Stimulated activated CD4-positive, alpha-beta T cell treated with anti-CD3 and anti-CD28 coated beads, TNF-alpha, amount 100 ng/mL, for 48 hours (primary cell): ENCODE data around the gene GNMT.
A peak's percentile ranks its signal among the peaks of the same experiment; 100 is the strongest.
"Not testable (repeated sequence)": the region's sequence is repeated elsewhere in the genome, so short reads cannot be mapped to it uniquely, and the experiment has no call there.

Experiments used
- DNase-seq, 3 donors: peaks; one replicate each; pipeline ENCODE4 v3.0.0-alpha.2; 2020; ENCODE audit warnings: low read depth in 3 of 3

Gene GNMT

DNA sequence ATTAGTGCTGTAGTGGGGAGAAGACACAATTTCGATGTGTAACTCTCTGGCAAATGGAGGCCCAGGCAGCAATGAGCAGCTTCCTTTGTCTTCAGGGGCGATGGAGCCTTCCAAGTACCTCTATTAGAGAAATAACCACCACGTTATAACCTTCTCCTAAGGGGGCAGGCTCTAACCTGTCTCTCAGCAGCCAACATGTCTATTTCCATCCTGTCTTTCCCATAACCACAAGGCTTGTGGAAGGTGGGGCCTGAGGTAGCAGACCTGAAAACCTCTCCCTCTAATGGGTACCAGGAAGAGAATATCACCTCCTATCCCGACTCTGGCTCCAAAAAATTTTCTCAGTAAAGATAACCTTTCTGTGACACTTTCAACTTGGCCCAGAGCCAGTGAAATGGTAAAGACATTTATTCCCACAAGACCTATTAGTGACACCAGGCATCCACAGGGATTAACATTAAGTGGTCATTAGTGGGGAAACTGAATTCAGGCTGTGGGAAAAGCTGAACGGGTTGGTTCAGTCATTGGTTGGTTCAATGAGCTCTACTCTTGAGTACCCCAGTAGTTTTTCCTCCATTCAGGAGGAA, 14.5 kb downstream of the GNMT start:
- no peak for DNase-seq

DNA sequence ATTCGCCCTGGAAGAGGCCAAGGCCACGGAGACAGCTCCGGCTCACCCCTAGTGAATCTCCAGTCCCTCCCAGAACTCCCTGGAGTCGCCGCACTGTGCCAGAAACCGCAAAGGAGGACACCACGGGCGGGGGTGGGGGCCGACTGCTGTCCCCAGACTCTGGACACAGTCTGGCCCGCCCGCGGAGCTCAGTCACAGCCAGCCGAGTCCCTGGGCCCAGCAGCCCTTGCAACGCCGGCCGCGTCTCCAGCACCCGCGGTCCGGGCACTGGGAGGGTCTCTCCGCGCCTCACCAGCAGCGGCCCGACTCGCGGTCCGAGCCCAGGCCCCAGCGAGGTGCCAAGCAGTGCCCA, 17.9 kb downstream of the GNMT start:
- DNase-seq, result no peak

DNA sequence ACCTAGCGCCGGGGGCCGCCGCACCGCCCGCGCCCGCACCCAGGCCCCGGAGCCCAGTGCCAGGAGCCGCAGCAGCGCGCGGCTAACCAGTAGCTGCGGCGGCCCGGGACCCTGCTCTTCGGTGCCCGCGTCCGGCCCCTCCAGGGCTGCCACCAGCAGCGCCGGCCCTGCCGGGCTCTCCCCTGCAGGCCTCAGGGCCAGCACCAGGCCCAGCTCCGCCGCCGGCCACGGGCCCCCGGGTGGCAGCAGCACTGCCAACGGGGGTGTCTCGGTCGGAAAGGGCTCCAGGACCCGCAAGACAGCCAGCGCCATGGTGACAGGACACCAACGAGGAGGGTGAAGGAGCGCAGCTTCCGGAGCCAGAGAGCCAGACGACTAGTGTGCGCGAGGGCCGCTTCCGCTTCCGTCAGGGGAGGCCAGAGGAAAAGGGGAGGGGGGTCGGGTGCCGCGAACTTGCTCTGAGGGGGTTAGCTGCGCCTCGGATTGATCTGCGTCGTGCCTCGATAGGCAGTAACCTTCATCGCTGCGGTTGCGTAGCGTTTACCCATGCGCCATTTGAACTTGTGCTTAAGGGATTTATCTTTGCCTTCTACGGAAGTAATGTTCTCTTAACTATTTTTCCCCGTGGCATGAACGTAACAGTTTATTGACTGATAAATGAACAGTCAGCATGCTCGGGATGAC, 18.4 kb downstream of the GNMT start, which contains the start of gene PEX6:
PEX6 (minus strand) TSS at position 343 of the 684 bp plus-strand sequence; CDS start at position 312, 31 bp downstream.
- DNase-seq, result peak; percentile 75 to 94 (median 90)

DNA sequence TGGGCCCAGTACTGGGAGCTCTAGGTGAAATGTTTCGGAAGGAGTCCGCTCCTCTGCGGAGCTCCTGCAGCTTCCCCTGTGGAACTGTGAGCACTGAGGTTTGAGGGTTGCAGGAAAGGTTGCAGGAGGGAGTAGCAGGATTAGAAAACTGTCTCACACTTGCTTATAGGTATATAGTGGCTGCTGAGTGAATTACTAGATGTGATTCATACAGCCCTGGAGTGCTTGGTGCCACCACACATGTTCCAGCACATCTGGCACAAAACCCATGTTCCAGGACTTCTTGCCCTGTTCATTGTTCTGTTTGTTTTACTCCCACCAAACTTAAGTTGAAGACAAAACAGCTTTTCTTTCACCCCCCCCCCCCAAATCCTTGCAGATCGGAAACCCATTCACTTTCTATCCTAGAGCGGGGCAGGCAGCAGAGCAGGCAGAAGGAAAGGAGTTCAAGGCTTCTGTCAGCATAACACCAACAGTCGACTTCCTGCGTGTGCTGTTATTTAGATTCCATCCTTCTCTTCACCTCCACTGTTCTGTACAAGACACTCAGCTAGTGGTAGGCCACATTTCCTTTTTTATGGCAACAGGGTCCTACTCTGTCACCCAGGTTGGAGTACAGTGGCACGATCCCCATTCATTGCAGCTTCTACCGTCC, 19.1 kb downstream of the GNMT start:
- peak in 1 of 3 donors; percentile 37 for DNase-seq

DNA sequence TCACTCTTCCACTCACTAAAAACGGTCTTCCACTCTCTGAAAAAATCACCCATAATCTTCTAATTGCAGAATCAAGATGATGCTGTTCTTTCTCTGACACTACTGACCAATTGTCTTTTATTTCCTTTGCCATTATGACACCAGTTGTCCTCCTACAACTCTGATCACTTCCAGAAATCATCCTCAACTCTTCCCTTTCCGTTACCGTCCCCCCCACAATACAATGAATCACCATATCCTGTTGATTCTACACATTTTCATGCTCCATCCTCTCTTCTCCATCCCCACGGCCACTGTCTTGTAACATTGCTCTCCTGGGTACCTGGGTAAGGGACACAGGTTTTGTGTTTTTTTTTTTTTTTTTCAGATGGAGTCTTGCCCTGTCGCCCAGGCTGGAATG, 21.3 kb downstream of the GNMT start:
- DNase-seq, result no peak

DNA sequence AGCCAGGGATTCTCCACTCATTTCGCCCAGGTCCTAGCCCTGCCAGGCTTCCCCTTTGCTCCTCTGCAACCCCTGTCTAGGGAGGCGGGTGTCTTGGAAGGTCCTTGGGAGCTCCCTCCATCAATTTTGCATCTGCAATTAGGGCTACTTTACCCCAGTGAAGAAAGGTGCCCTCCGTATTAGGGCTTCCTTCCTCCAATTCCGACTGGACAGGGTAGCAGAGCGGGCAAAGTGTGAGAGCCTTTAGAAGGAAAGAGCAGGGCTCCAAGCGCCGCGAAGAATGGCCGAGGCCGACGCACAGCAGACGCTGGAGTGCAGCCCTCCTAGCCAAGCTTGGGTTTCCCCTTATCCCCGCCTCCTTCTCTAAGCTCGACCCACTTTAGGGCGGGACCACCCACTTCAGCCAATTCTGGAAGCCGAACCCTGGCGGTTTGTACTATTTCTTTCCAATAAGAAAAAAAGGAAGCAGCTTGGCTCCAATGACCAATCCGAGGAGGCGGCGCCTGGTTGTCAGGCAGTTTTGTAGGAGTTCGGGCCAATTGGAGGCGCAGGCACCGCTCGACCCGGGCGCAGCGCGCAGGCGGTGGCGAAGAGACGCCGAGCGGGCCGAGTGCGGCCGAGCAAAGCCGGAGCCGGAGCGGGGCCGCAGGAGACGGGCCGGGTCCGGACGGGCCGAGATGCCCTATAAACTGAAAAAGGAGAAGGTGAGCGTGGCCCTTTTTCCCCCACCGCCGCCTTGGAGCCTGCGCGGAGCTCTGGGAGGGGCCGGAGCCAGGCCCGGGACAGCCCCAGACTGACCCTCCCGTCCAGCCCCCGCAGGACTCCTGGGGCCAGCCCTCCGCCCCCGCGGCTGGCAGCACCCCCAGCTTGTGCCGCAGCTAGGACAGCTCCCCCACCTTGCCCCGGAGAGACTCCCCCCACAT, 23.7 kb downstream of the GNMT start, which contains the start of gene PPP2R5D:
PPP2R5D (plus strand) TSS at position 570 of the 923 bp plus-strand sequence; CDS start at position 678, 108 bp downstream.
- DNase-seq, result peak; percentile 91 to 96 (median 91)

GRCh38 chr6:42984924-42985475, 24.4 kb downstream of the GNMT start:
- DNase-seq, result peak in 1 of 3 donors; percentile 8

GRCh38 chr6:42987533-42988451, 27.2 kb downstream of the GNMT start:
- no peak for DNase-seq

GRCh38 chr6:42988486-42989020, 28.0 kb downstream of the GNMT start:
- no peak for DNase-seq

DNA sequence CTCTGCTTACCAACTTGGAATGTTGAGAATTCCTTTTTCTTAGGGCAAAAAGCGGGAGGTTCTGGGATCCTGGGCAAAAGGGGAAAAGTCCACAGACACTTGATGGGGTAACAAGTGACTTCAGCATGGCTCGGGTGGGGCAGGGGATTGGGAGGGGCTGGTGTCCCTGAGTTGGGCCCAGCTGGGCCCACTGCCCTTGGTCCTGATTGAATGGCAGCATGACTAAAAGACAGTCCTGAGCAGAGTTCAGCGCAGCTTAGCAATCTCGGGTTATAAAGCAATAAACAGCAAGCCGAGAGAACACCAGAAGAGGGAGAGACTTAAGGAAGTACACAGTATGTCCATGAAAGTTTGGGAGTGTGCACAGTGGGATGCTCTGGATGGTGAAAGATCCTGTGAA, 29.4 kb downstream of the GNMT start:
- no peak for DNase-seq

DNA sequence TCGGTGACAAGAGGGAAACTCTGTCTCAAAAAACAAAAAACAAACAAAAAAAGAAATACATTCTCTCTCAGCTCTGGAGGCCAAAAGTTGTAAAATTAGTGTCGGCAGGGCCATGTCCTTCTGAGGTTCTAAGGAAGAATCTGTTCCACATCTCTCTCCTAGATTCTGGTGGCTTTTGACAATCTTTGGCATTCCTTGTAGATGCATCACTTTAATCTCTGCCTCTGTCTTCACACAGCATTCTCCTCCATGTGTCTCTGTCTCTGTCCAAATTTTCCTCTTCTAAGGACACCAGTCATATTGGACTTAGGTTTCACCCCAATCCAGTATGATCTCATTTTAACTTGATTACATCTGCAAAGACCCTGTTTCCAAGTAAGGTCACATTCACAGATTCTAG, 32.9 kb downstream of the GNMT start:
- DNase-seq, result no peak

GRCh38 chr6:42996513-42996912, 36.0 kb downstream of the GNMT start:
- DNase-seq, result no peak

GRCh38 chr6:42998205-42998604, 37.7 kb downstream of the GNMT start:
- not testable (repeated sequence) for DNase-seq

- no peak for DNase-seq
These were observed 41.3 kb downstream of the GNMT start for GRCh38 chr6:43001843-43002242.

- no peak for DNase-seq
These were observed 45.3 kb downstream of the GNMT start for GRCh38 chr6:43005844-43006243.

- no peak for DNase-seq
These were observed 45.7 kb downstream of the GNMT start for GRCh38 chr6:43006251-43006650.

GRCh38 chr6:43007126-43007525, 46.6 kb downstream of the GNMT start:
- no peak for DNase-seq

DNA sequence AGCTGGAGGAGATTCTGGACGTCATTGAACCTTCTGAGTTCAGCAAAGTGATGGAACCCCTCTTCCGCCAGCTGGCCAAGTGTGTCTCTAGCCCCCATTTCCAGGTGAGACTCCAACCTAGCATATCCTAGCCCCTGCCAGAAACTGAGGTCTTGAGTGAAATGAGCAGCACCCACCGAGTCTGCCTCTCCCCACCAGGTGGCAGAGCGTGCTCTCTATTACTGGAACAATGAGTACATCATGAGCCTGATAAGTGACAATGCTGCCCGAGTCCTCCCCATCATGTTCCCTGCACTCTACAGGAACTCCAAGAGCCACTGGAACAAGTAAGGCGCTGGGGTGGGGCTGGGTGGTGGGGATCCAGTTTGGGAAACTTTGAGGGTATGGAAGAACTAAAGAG, 48.6 kb downstream of the GNMT start:
- peak in 1 of 3 donors; percentile 21 for DNase-seq

- DNase-seq, result no peak
These were observed 50.7 kb downstream of the GNMT start for GRCh38 chr6:43011207-43011606.

DNA sequence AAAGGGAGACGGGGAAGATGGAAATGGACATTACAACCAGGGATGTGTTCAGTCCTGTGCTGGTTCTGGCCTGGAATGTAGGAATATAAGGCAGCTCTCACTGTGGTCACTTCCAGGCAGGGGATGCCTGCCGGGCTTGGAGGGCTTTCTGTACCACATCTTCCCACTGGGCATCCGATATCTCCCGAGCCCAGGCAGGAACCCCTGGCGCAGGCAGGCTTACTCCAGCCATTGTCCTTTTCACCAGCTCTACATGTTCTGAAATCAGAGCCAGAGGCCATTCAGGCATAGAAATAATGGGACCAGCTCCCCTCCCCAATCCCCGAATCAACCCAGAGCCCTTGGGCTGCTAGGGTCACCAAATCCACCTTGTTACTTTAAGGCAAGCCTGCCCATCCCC, 51.8 kb downstream of the GNMT start:
- no peak for DNase-seq
